ENCODE measurements around the gene SLC6A11. TPM values are rescaled to one million over a fixed set of nuclear protein-coding genes. Genes with fewer than 3 reads are reported as not detected.

SLC6A11 gene
- total and polyA plus RNA-seq, 2 donors (not counting 1 experiment from before 2014, with no cell fraction given): not detected

- Histone ChIP-seq H4K20me1 (ENCODE audit: control insufficient read depth, insufficient read depth, low read length, poor library complexity, severe bottlenecking) (no peaks in the 10 kb centered on the region), H3K36me3 (replicated peaks in 1 of 2; ENCODE audit: control extremely low read depth in 1 of 2, control insufficient read depth in 1 of 2, extremely low read depth in 1 of 2, insufficient read depth in 2 of 2, low read length in 1 of 2) (no peaks in the 10 kb centered on the region), H3K4me2 (replicated peaks; ENCODE audit: low read depth, low read length, poor library complexity, severe bottlenecking) (no peak overlapping the region), H3K27ac (ENCODE audit: low read length in 2 of 2) (no peak overlapping the region), H3K79me2 (ENCODE audit: control insufficient read depth, insufficient read depth, low read length) (no peaks in the 10 kb centered on the region), H3K4me1 (ENCODE audit: control insufficient read depth in 2 of 2, insufficient read depth in 2 of 2, low read length in 2 of 2) (no peaks in the 10 kb centered on the region), H3K9ac (ENCODE audit: low read length) (no peak overlapping the region), H3K4me3 (ENCODE audit: control extremely low read depth in 1 of 5, extremely low read depth in 1 of 5, insufficient read depth in 1 of 5, low read depth in 2 of 5, low read length in 4 of 5) (no peak overlapping the region), H3K27me3 (replicated peaks in 1 of 4; ENCODE audit: control extremely low read depth in 1 of 4, control insufficient read depth in 3 of 4, insufficient read depth in 4 of 4, low read length in 3 of 4) (peaks cover 0 to 6% (median 0%) of the 10 kb centered on the region in 4 experiments), H3K9me3 (ENCODE audit: control extremely low read depth in 1 of 3, control insufficient read depth in 2 of 3, insufficient read depth in 1 of 3, low read length in 2 of 3) (no peaks in the 10 kb centered on the region), H2AFZ (ENCODE audit: insufficient read depth, low read depth, low read length, poor library complexity, severe bottlenecking) (no peak overlapping the region)
- no peak for ATAC-seq (ENCODE audit: low read depth)
- H3K4me1 Mint-ChIP-seq: no peaks in the 10 kb centered on the region
- TF ChIP-seq CTCF (IDR thresholded peaks at IDR 0.05) (no peak), EZH2 (IDR thresholded peaks at IDR 0.05; ENCODE audit: borderline replicate concordance, insufficient read depth, low read depth, low read length, poor library complexity, severe bottlenecking) (no peak)
- DNase-seq: no peak
- ChIA-PET CTCF (no interaction called here), POLR2A (no interaction called here)
- peaks cover 3% of the 10 kb centered on the region for H3K9me3 Mint-ChIP-seq (ENCODE audit: insufficient read depth)
- H3K27me3 Mint-ChIP-seq: peaks cover 19% of the 10 kb centered on the region
- 65% methylated on average over 5 of the region's 5 CpGs for WGBS (ENCODE audit: insufficient coverage)
- intact Hi-C loops (cut with micrococcal nuclease): no loop called here
- H3K4me3 Mint-ChIP-seq: no peak overlapping the region
- no peak overlapping the region for H3K27ac Mint-ChIP-seq
Observed at GRCh38 chr3:10867384-10867783, 51.4 kb downstream of the SLC6A11 start.

- intact Hi-C loops (cut with micrococcal nuclease): no loop called here
Observed at GRCh38 chr3:10869460-10869859, 53.4 kb downstream of the SLC6A11 start.

More at GRCh38 chr3:10869460-10869859, 53.4 kb downstream of the SLC6A11 start:
- Histone ChIP-seq H3K27ac (ENCODE audit: low read length in 2 of 2) (no peak overlapping the region), H3K4me1 (ENCODE audit: control insufficient read depth in 2 of 2, insufficient read depth in 2 of 2, low read length in 2 of 2) (no peaks in the 10 kb centered on the region), H3K36me3 (replicated peaks in 1 of 2; ENCODE audit: control extremely low read depth in 1 of 2, control insufficient read depth in 1 of 2, extremely low read depth in 1 of 2, insufficient read depth in 2 of 2, low read length in 1 of 2) (no peaks in the 10 kb centered on the region), H3K27me3 (replicated peaks in 1 of 4; ENCODE audit: control extremely low read depth in 1 of 4, control insufficient read depth in 3 of 4, insufficient read depth in 4 of 4, low read length in 3 of 4) (peaks cover 0 to 6% (median 0%) of the 10 kb centered on the region in 4 experiments), H4K20me1 (ENCODE audit: control insufficient read depth, insufficient read depth, low read length, poor library complexity, severe bottlenecking) (no peaks in the 10 kb centered on the region), H3K9ac (ENCODE audit: low read length) (no peak overlapping the region), H2AFZ (ENCODE audit: insufficient read depth, low read depth, low read length, poor library complexity, severe bottlenecking) (no peak overlapping the region), H3K79me2 (ENCODE audit: control insufficient read depth, insufficient read depth, low read length) (no peaks in the 10 kb centered on the region), H3K9me3 (ENCODE audit: control extremely low read depth in 1 of 3, control insufficient read depth in 2 of 3, insufficient read depth in 1 of 3, low read length in 2 of 3) (no peaks in the 10 kb centered on the region), H3K4me2 (replicated peaks; ENCODE audit: low read depth, low read length, poor library complexity, severe bottlenecking) (no peak overlapping the region), H3K4me3 (ENCODE audit: control extremely low read depth in 1 of 5, extremely low read depth in 1 of 5, insufficient read depth in 1 of 5, low read depth in 2 of 5, low read length in 4 of 5) (no peak overlapping the region)
- TF ChIP-seq EZH2 (IDR thresholded peaks at IDR 0.05; ENCODE audit: borderline replicate concordance, insufficient read depth, low read depth, low read length, poor library complexity, severe bottlenecking) (no peak), CTCF (IDR thresholded peaks at IDR 0.05) (no peak)
- no peak for DNase-seq
- CTCF ChIA-PET: no interaction called here
- no peaks in the 10 kb centered on the region for H3K4me1 Mint-ChIP-seq
- 82% methylated on average over 3 of the region's 7 CpGs for WGBS (ENCODE audit: insufficient coverage)
- no peak overlapping the region for H3K4me3 Mint-ChIP-seq
- no peak overlapping the region for H3K27ac Mint-ChIP-seq
- POLR2A ChIA-PET: no interaction called here
- peaks cover 3% of the 10 kb centered on the region for H3K9me3 Mint-ChIP-seq (ENCODE audit: insufficient read depth)
- no peak for ATAC-seq (ENCODE audit: low read depth)
- H3K27me3 Mint-ChIP-seq: peaks cover 29% of the 10 kb centered on the region

Measured in B cell (primary cell).